Neural progenitor cell (in vitro differentiated cells): ENCODE data around the gene ZFP69B. TPM values are rescaled to one million over a fixed set of nuclear protein-coding genes. Genes with fewer than 3 reads are reported as not detected.

Source experiments
- DNase-seq: peaks from one replicate; pipeline ENCODE4 v3.0.0-alpha.2; 2016; ENCODE audit warnings: low spot score
- H2AFZ ChIP-seq: fragments of 200-600 bp; sonication (generic); replicated peaks from 2 replicates; pipeline ENCODE4 v1.6.1; 2016; ENCODE audit warnings: antibody characterized with exemption
- H3F3A ChIP-seq: fragments of 200-600 bp; sonication (generic); 2 replicates; pipeline ENCODE4 v1.6.1; 2016; ENCODE audit warnings: antibody characterized with exemption, low read depth
- H3K27ac ChIP-seq: fragments of 200-600 bp; sonication (generic); 2 replicates; pipeline ENCODE4 v1.5.1; 2016; ENCODE audit warnings: mild to moderate bottlenecking
- H3K27me3 ChIP-seq: fragments of 200-600 bp; sonication (generic); 2 replicates; pipeline ENCODE4 v1.6.1; 2016; ENCODE audit warnings: mild to moderate bottlenecking, moderate library complexity
- H3K36me3 ChIP-seq: fragments of 200-600 bp; sonication (generic); 2 replicates; pipeline ENCODE4 v1.5.1; 2016
- H3K4me1 ChIP-seq: fragments of 200-600 bp; sonication (generic); 2 replicates; pipeline ENCODE4 v1.6.1; 2016; ENCODE audit warnings: mixed run types
- H3K4me2 ChIP-seq: fragments of 200-600 bp; sonication (generic); 2 replicates; pipeline ENCODE4 v1.6.1; 2016
- H3K4me3 ChIP-seq: fragments of 200-600 bp; sonication (generic); 2 replicates; pipeline ENCODE4 v1.5.1; 2016
- H3K79me2 ChIP-seq: fragments of 200-600 bp; sonication (generic); 2 replicates; pipeline ENCODE4 v1.6.1; 2016; ENCODE audit warnings: low read depth
- H3K9ac ChIP-seq: fragments of 200-600 bp; sonication (generic); 2 replicates; pipeline ENCODE4 v1.6.1; 2016
- H3K9me3 ChIP-seq: fragments of 200-600 bp; sonication (generic); 2 replicates; pipeline ENCODE4 v1.5.1; 2016; ENCODE audit warnings: low read depth
- H4K20me1 ChIP-seq: fragments of 200-600 bp; sonication (generic); 2 replicates; pipeline ENCODE4 v1.6.1; 2016; ENCODE audit warnings: low read depth
- H3K27ac Mint-ChIP-seq: 3 replicates; pipeline ENCODE4 v1.8.0; 2021; ENCODE audit warnings: mixed read lengths
- H3K27me3 Mint-ChIP-seq: 2 replicates; pipeline ENCODE4 v1.8.0; 2022; ENCODE audit warnings: low read depth, mild to moderate bottlenecking, inconsistent platforms, moderate library complexity, mixed read lengths; ENCODE audit not compliant: insufficient read depth
- H3K36me3 Mint-ChIP-seq: 3 replicates; pipeline ENCODE4 v1.8.0; 2021; ENCODE audit warnings: mixed read lengths
- H3K4me1 Mint-ChIP-seq: 3 replicates; pipeline ENCODE4 v1.8.0; 2021; ENCODE audit warnings: mixed read lengths
- H3K4me3 Mint-ChIP-seq: 3 replicates; pipeline ENCODE4 v1.8.0; 2021; ENCODE audit warnings: mild to moderate bottlenecking, moderate library complexity, mixed read lengths
- H3K9me3 Mint-ChIP-seq: 3 replicates; pipeline ENCODE4 v1.8.0; 2020; ENCODE audit warnings: mixed read lengths
- EZH2 ChIP-seq: fragments of 200-600 bp; sonication (generic); IDR thresholded peaks from 2 replicates; pipeline ENCODE4 v1.6.1; 2017; ENCODE audit warnings: antibody characterized with exemption, mild to moderate bottlenecking, moderate library complexity
- EZH2phosphoT487 ChIP-seq: fragments of 200-600 bp; sonication (generic); IDR thresholded peaks from 2 replicates; pipeline ENCODE4 v1.6.1; 2017; ENCODE audit warnings: antibody characterized with exemption
- total RNA-seq: library from RNA; depleted of rRNA; stranded (reverse); fragments of >200 nt; gene quantifications from 2 replicates; pipeline ENCODE4 v1.2.3, GENCODE V29; 2015; ENCODE audit warnings: low replicate concordance
- TF ChIP-seq, protein P1 (sequence below): fragments of 200-600 bp; sonication (generic); IDR thresholded peaks from 2 replicates; pipeline ENCODE4 v1.5.1; 2017; ENCODE audit warnings: antibody characterized with exemption, mild to moderate bottlenecking

ZFP69B gene
- total RNA-seq, 1 donor from 2014 or later: 17.1 TPM

DNA sequence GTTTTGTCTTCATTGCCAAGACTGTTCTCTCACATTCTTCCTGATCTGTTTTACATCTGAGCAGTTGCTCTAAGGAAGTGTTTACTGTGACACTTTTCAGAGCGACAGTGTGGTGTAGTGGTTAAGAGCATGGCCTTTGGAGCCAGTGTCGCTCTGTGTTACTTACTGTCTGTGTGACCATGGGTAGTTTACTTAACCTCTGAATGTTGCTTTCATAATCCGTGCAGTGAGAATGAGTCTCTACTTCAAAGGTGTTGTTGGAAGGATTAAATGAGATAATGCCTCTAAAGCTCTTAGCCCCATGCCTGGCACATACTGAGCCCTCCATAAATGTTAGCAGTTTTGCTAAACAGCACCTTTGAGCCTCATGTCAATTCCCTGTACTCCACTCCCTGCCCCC is 35.9 kb upstream of the ZFP69B start:
- TF ChIP-seq, protein P1, sequence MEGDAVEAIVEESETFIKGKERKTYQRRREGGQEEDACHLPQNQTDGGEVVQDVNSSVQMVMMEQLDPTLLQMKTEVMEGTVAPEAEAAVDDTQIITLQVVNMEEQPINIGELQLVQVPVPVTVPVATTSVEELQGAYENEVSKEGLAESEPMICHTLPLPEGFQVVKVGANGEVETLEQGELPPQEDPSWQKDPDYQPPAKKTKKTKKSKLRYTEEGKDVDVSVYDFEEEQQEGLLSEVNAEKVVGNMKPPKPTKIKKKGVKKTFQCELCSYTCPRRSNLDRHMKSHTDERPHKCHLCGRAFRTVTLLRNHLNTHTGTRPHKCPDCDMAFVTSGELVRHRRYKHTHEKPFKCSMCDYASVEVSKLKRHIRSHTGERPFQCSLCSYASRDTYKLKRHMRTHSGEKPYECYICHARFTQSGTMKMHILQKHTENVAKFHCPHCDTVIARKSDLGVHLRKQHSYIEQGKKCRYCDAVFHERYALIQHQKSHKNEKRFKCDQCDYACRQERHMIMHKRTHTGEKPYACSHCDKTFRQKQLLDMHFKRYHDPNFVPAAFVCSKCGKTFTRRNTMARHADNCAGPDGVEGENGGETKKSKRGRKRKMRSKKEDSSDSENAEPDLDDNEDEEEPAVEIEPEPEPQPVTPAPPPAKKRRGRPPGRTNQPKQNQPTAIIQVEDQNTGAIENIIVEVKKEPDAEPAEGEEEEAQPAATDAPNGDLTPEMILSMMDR: no peak
- TF ChIP-seq EZH2: no peak
- TF ChIP-seq EZH2phosphoT487: no peak
- Histone ChIP-seq H3K27me3 (no peaks in the 10 kb centered on the region), H3K4me3 (no peak overlapping the region), H3K79me2 (no peaks in the 10 kb centered on the region), H3K27ac (no peak overlapping the region), H3K36me3 (no peaks in the 10 kb centered on the region), H4K20me1 (no peaks in the 10 kb centered on the region), H3F3A (no peaks in the 10 kb centered on the region), H3K9me3 (no peaks in the 10 kb centered on the region), H2AFZ (no peak overlapping the region), H3K4me1 (peaks cover under 1% of the 10 kb centered on the region), H3K4me2 (no peak overlapping the region), H3K9ac (no peak overlapping the region)
- H3K36me3 Mint-ChIP-seq: peaks cover 41% of the 10 kb centered on the region
- no peaks in the 10 kb centered on the region for H3K27me3 Mint-ChIP-seq
- DNase-seq: no peak
- H3K4me1 Mint-ChIP-seq: no peaks in the 10 kb centered on the region
- no peak overlapping the region for H3K4me3 Mint-ChIP-seq
- no peak overlapping the region for H3K27ac Mint-ChIP-seq
- H3K9me3 Mint-ChIP-seq: no peaks in the 10 kb centered on the region

GRCh38 chr1:40416709-40417108 is 33.6 kb upstream of the ZFP69B start:
- DNase-seq: no peak
- Mint-ChIP-seq H3K27ac (no peak overlapping the region), H3K36me3 (peaks cover 41% of the 10 kb centered on the region), H3K4me3 (no peak overlapping the region), H3K27me3 (no peaks in the 10 kb centered on the region), H3K4me1 (peaks cover 13% of the 10 kb centered on the region), H3K9me3 (no peaks in the 10 kb centered on the region)
- H3K4me3 ChIP-seq: no peak overlapping the region
- no peak overlapping the region for H2AFZ ChIP-seq
- no peaks in the 10 kb centered on the region for H3K36me3 ChIP-seq
- no peak for TF ChIP-seq EZH2
- TF ChIP-seq EZH2phosphoT487: no peak
- TF ChIP-seq, protein P1: no peak
- H3K79me2 ChIP-seq: no peaks in the 10 kb centered on the region
- H3K27ac ChIP-seq: no peak overlapping the region
- peaks cover 13% of the 10 kb centered on the region for H3K4me1 ChIP-seq
- no peaks in the 10 kb centered on the region for H4K20me1 ChIP-seq
- H3K27me3 ChIP-seq: no peaks in the 10 kb centered on the region
- no peaks in the 10 kb centered on the region for H3K9me3 ChIP-seq
- H3K9ac ChIP-seq: no peak overlapping the region
- H3F3A ChIP-seq: peaks cover 10% of the 10 kb centered on the region
- H3K4me2 ChIP-seq: no peak overlapping the region

DNA sequence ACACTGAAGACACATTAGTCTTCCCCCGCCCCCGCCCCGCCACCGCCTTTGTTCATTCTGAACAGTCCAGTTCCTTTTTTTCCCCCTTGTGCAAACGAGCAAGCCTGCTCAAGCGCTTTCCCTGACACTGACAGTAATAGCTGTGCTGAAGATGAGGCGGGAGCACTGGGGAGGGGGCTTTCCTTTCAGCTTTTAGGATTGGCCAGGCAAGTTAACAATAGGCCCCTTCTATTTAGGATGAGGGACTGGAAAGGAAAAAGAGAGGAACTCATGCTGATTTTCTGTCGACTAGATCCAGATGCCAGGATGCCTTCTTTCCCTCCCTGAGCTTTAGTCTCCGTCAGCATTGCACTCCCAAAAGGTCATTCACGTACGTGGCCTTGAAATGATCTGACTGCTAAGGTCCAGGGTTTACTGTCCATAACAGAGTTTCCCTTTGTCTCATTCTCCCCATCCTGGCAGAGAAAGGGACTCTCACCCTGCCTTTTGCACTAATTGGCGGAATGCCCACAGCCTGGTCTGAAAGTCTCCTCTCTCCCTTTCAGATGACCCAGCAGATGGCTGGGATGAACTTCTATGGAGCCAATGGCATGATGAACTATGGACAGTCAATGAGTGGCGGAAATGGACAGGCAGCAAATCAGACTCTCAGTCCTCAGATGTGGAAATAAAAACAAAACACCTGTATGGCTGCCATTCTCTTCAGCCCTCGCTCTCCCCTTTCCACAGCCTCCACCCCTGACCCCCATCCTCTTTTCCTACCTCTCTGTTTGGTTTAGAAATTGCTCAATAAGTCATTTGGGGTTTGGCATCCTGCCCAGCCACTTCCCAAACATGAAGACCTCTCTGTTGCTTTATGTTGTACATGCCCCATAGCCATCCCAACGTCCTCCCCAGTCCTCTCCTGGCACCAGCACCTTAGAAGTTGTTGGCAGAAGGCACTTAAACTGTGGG is 28.6 kb upstream of the ZFP69B start:
- H3K79me2 ChIP-seq: no peaks in the 10 kb centered on the region
- no peak overlapping the region for H3K9ac ChIP-seq
- no peaks in the 10 kb centered on the region for H3K27me3 ChIP-seq
- peaks cover 12% of the 10 kb centered on the region for H3F3A ChIP-seq
- peaks cover 5% of the 10 kb centered on the region for H3K9me3 Mint-ChIP-seq
- H3K4me1 Mint-ChIP-seq: peaks cover 24% of the 10 kb centered on the region
- DNase-seq: peak; percentile 67
- H3K4me3 ChIP-seq: no peak overlapping the region
- no peak overlapping the region for H3K27ac ChIP-seq
- H3K4me1 ChIP-seq: peaks cover 15% of the 10 kb centered on the region
- H2AFZ ChIP-seq: no peak overlapping the region
- TF ChIP-seq EZH2: no peak
- no peak for TF ChIP-seq EZH2phosphoT487
- TF ChIP-seq, protein P1: no peak
- peaks cover 21% of the 10 kb centered on the region for H3K36me3 Mint-ChIP-seq
- H3K36me3 ChIP-seq: no peaks in the 10 kb centered on the region
- no peaks in the 10 kb centered on the region for H4K20me1 ChIP-seq
- no peak overlapping the region for H3K4me3 Mint-ChIP-seq
- peak overlapping the region; percentile 33 for H3K4me2 ChIP-seq
- H3K27me3 Mint-ChIP-seq: peaks cover 4% of the 10 kb centered on the region
- no peaks in the 10 kb centered on the region for H3K9me3 ChIP-seq
- H3K27ac Mint-ChIP-seq: peak overlapping the region; percentile 90
